SU-DHL-6 (cell line): Measurements from ENCODE around the gene CPED1.

Experiments
- EZH2phosphoT487 ChIP-seq: fragments of 200-600 bp; sonication (generic), shearing (Covaris generic); conservative IDR thresholded peaks from 2 replicates; pipeline ENCODE4 v1.6.1; 2018; ENCODE audit warnings: mild to moderate bottlenecking, antibody characterized with exemption, low read length, moderate library complexity, mixed read lengths
- TF ChIP-seq, protein P1 (sequence below): fragments of 200-600 bp; sonication (generic); IDR thresholded peaks from one replicate; pipeline ENCODE4 v1.5.1; 2017; ENCODE audit warnings: antibody characterized with exemption, mild to moderate bottlenecking, low read length, moderate library complexity; ENCODE audit not compliant: insufficient read depth, poor library complexity, severe bottlenecking

DNA sequence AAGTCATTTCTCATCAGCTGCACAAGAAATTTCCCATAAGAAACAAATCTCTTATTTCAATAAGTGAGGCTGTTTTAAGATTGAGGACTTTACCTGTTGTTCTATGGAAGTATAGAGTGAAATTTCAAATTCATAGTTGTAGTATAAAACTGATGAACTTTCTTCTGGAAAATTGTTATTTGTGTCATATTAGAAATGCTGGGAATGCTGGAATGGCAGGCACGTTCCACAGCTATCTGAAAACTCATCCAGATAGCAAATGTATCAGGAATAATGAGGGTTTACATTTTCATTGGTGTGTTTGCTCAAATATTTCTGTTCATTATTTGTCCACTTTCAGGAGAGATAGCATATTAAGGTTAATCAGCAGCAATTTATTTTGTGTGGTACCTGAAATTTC is 40.8 kb downstream of the CPED1 start:
- TF ChIP-seq, protein P1, sequence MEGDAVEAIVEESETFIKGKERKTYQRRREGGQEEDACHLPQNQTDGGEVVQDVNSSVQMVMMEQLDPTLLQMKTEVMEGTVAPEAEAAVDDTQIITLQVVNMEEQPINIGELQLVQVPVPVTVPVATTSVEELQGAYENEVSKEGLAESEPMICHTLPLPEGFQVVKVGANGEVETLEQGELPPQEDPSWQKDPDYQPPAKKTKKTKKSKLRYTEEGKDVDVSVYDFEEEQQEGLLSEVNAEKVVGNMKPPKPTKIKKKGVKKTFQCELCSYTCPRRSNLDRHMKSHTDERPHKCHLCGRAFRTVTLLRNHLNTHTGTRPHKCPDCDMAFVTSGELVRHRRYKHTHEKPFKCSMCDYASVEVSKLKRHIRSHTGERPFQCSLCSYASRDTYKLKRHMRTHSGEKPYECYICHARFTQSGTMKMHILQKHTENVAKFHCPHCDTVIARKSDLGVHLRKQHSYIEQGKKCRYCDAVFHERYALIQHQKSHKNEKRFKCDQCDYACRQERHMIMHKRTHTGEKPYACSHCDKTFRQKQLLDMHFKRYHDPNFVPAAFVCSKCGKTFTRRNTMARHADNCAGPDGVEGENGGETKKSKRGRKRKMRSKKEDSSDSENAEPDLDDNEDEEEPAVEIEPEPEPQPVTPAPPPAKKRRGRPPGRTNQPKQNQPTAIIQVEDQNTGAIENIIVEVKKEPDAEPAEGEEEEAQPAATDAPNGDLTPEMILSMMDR = no peak
- no peak for TF ChIP-seq EZH2phosphoT487
